Measurements from ENCODE around the gene TUBGCP3.

- TF ChIP-seq CTCF (IDR thresholded peaks at IDR 0.05; ENCODE audit: low read length) (no peak), EZH2 (IDR thresholded peaks at IDR 0.05; ENCODE audit: borderline replicate concordance, low read length) (no peak)
These were observed 131.6 kb downstream of the TUBGCP3 start for GRCh38 chr13:112456138-112457056.

Data from OCI-LY1 (cell line).